GM15510 (cell line): ENCODE results near the gene POLE.

ENCODE experiments used
- POLR2A ChIP-seq: IDR thresholded peaks from 3 replicates; pipeline ENCODE4 v1.6.1; 2011; ENCODE audit warnings: borderline replicate concordance; ENCODE audit not compliant: insufficient read length; ENCODE audit errors: extremely low read depth

Gene POLE

DNA sequence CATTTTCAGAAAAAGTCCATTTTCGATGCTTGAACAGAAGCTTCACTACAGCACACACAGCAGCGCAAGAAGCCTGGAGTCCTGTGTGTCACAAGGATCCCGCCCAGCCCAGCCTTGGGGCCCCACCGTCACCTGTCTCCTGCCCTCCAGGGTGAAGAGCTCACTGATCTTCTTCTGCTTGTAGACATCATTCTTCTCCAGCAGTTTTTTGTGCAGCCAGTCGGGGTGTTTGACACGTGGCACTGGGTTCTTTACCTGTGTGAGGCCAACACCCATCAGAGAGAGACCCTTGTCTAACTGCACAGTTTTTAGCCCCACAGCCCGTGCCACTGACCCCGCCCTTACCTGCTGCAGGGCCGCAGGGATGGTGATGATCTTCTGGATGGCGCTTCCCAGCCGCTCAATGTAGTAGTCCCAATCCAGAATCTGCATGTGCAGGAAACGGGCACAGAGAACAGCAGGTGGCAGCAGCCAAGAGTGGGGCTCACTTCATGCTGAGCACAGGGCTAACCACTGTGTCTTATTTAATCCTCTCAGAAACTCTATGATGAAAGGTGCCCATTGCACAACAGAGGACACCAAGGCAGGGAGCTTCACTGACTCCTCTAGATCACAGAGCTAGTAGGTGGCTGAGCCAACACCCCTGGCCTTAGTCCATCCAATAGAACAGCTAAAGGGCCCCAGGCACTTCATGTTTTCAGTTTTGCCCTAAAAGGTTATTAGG is 30.0 kb downstream of the POLE start:
- no peak for TF ChIP-seq POLR2A

DNA sequence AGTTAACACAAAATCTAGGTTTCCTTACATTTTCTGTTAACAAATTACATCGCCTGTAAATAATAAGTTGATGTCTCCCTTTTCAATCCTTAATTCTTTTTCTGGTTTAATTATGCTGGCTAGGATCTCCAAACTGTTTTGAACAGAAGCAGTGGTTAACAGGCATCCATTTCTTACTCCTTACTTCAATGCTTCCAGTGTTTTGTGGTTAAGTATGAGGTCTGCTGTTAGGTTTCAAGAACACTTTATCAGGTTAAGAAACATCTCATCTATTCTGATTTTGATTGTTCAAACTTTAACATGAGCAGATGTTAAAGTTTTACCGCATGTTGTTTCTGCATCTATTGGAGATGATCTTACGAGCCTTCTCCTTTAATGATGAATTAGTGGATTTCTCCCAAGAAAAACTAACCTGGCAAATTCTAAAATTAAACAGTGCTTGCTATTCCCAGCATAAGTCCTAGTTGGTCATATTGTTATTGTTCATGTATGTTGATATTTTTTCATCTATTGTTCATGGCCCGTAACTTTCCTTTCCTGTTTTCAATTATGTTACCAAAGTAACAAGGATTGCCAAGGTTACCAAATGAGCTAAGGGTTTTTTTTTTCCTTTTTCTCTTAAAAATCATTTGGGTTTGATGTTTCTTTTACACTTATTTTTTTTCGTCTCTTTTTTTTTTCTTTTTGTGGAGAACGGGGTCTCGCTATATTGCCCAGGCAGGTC is 33.4 kb downstream of the POLE start:
- no peak for TF ChIP-seq POLR2A

DNA sequence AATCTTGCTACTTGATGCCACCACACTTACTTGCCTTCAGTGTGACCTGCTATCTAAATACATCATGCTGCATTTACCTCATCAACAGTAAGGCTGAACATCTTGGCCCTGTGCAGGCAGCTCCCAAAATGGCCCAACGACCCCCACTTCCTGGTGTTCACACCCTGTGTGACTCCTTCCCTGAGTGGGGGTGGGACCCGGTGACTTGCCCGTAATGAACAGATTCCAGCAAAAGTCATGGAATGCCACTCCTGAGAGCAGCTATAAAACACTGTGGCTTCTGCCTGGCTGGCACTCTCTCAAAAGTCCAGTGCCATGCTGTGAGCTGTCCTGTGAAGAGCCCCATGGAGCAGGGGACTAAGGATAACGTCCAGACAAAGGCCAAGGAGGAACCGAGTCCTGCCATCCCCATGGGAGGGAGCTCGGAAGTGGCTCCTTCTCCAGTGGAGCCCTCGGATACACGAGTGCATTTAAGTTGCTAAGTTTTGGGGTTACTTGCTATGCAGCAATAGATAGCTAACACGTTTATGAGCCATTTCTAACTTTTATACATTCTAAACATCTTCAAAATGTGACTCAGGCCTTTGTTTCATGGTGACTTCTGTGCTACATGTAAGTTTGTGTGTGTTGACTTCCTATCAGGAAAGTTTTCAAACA is 35.6 kb downstream of the POLE start:
- no peak for TF ChIP-seq POLR2A

DNA sequence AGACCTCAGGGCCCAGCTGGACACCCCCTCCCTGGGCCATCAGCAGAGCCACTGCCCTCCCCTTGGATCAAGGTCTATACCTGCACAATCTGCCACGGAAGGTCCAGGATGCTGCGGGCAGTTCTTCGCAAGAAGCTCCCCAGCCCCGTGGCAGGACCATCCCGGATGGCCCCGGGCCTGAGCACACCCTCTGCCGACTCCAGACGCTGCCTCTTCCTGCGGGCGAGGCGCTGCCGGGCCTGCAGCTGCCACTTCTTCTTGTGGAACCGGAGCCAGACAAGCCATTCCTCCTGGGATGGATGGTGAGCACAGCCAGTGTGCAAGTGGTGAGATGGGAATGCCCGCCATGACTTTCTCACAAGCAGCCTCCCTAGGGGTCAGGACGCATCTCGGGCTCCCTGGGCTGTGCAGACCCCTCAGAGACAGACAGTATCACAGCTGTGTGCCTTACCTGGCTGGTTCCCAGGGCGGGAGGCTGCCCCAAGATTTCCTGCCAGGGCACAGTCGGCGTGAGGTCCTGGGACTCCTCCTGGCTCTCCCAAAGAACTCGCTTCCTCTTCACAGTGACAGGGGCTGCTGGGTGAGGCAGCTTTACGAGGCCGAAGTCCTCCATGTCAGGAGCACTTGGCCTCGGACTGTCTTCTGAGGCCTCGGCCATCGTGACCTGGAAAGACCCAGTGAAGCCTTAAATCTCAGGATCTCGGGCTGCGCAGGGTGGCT is 37.8 kb downstream of the POLE start:
- TF ChIP-seq POLR2A = no peak

DNA sequence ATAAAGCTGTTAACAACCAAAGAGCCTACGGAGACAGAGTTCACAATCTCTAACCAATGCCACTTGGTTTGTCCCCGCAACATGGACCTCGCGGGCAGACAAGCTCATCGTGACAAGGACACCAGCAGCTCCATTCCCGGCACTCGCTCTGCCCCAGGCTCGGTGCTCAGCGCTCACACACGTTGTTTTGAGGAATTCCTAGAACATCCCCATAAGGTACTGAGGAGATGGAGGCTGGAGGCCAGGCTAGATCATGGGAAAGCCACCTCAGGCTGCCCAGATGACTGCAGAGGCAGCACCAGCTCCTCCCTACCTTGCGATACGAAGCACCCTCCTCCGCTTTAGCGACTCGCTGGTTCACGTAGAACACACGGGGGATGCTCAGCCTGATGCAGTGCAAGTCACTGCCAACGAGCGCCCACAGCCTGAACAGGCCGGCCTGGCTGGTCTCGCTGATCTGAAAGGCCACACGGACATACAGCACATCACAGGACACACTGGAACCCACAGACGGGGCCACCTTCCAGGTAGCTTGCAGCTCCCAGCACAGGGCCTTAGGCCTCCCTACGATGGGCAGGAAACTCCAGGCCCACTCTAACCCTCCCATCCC is 38.4 kb downstream of the POLE start:
- no peak for TF ChIP-seq POLR2A

DNA sequence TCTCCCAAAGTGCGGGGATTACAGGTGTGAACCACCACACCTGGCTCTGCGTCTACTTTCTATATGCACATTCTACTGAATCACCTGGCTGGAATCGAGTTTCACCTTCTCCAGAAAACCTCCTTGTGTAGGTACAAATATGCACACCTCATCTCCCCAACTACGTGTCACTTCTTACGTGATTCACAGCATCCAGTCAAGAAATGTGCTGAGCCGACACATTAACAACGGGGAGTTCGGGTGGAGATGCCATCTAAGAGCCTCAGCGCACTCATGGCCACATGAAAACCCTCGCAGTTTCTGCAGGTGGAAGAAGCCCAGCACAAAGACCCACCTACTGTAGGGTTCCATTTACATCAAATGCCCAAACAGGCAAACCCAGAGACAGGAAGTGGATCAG is 39.3 kb downstream of the POLE start:
- no peak for TF ChIP-seq POLR2A

DNA sequence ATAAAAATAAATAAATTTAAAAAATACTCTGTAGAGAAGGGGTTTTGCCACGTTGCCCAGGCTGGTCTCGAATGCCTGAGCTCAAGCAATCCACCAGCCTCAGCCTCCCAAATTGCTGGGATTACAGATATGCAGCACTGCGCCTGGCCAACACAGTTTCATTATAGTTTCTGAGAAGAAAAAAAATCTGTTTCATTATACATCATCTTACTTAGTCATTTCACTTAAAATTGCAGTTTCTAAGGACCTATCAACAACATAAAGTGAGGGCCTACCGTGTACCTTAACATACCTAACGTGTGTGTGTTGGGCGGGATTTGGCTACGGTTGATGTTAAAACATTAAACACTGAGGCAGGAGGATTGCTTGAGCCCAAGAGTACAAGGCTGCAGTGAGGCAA is 40.3 kb downstream of the POLE start:
- no peak for TF ChIP-seq POLR2A

DNA sequence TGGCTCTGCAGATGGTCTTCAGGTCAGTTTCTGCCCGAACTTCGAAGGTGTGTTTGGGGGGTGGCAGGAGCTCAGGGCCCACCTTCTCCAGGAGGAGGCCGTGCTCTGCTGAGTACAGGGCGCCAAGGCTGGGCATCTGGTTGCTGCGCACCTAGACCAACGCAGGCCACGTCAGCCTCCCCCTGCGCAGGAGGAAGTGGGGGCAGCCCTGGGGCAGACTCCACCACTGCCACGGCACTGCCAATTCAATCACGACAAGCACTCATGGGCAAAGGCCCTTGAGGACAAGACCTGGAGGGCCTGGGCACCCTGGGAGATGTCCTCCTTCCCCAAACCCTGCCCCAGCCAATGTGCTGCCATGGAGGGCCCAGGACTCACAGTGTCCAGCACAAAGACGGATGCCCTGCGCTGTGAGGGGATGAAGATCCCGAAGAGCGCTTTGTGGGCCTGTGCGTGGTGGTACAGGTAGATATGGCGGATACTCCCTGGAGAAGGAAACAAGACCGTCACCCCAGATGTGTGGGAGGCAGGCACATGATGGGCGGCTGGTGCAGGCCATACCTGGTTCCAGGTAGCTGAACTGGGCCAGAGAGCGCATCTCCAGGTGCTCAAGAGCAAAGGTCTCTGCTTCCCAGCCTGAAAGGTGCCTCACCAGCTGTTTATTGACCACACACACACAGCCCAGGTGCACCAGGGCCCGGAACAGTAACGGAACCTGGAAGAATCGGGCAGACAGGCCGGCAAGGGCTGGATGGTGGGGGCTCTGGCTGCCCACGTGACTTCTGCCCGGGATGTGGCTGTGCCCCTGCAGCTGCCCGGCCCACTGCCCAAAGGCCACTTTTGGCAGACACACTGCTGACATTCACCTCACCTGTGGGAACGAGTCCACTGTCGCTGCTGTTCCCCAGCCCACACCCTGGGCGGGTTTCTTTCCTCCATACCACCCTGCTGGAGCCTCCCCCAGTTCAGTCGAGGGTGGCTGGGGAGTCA is 44.0 kb downstream of the POLE start:
- TF ChIP-seq POLR2A = no peak

DNA sequence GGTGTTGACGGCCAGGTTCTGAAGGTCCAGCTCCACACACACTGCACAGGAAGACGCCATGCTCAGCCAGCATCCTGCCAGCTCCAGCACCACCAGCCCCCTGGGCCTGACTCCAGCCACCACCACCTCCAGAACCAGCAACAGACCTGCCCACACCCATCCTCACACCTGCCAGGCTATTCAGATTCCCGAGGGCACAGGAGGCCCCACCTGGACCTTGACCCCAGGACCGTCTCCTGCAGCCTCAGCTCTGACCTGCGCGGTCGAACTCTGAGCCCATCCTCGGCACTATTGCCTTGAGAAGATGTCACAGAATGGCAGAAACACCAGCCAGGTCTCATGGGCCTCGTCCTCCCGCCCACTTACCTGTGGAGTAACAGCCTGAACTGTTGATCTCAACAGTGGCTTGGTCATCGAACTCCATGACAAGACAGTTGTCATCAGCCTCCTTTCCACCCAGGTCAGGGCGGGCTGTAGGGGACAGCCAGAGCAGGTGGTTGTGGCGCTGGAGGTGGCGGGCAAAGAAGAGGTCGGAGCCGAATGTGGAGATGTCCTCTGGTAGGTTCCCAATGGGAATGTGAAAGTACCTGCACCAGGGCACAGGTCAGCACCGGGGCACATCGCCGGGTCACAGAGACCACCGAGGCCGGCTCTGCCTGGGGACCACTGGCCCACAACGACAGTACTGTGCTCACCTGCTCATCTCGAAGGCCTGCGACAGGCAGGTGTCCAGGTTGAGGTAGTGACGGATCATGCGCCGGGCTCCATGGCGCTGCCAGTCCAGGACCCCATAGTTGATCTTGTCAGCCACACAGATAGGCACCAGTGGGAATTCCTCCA is 45.1 kb downstream of the POLE start:
- no peak for TF ChIP-seq POLR2A

DNA sequence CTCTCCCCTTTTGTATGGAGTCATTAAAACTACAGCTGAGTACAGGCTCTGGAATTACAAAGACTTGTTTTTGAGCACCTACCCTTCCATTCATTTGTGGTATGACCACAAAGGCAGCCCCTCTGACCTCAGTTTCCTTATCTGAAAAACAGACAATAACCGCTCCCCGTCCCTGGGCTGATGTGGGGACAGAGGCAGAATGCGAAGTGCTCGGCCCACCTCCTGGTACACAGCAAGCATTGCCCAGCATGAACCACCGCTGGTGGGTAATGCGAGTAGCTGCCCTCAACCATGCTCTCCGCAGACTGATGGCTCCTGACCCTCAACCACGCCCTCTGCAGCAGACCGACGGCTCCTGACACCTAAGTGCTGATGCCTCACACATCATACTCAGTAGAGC is 46.2 kb downstream of the POLE start:
- no peak for TF ChIP-seq POLR2A

DNA sequence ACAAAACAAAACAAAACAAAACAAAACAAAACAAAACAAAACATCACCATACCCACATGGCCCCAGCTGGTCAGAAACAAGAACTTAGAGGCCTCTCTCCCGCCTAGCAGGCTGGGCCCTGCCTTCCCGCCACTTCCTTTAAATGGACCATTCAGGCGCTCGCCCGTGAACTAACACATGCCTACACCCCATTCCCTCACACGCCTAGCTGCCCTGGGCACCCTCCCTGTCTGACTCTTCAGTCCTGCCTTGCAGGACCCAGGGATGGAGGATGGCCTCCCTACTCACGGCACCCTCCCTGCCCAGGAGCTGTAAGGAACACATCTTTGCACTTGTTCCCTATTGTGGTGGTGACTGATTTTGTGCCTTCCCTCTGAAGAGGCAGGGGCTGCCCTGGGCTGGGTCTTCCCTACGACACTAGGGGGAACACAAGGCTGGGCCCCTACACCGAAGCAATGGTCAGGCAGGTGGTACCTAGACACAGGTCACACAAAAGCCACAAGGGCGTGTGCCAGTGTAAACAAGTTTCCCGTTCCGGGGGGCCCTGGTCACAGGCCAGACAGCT is 47.1 kb downstream of the POLE start:
- no peak for TF ChIP-seq POLR2A
